K562 (cell line): ENCODE data around the gene OSCP1. TPM values are rescaled to one million over a fixed set of nuclear protein-coding genes. Genes with fewer than 3 reads are reported as not detected.

Experiments
- ILF3 ChIP-seq: fragments of 450-650 bp; IDR thresholded peaks from 2 replicates; pipeline ENCODE4 v1.6.1; 2018; ENCODE audit warnings: antibody characterized with exemption, mild to moderate bottlenecking, moderate library complexity, borderline replicate concordance
- KLF13 ChIP-seq: fragments of 450-650 bp; IDR thresholded peaks from 2 replicates; pipeline ENCODE4 v1.6.1; 2016; ENCODE audit warnings: missing genetic modification characterization, low read depth, mild to moderate bottlenecking, missing compliant biosample characterization, moderate library complexity, borderline replicate concordance
- MCM7 ChIP-seq, 2 experiments: fragments of 450-650 bp; IDR thresholded peaks; 2 replicates each; pipeline ENCODE4 v1.6.1; 2016 to 2018
- MYC ChIP-seq, 2 experiments: fragments of 250-450 bp in 1 of 2; sonication (Bioruptor Pico) in 1 of 2; IDR thresholded peaks; 2 replicates each; pipeline versions ENCODE4 v1.5.1 to v1.6.1; 2012 to 2021; ENCODE audit warnings: low read depth in 2 of 2, borderline replicate concordance in 1 of 2, improper control_type of control experiment in 1 of 2, low read length in 1 of 2, mild to moderate bottlenecking in 1 of 2, moderate library complexity in 1 of 2
- POLR2A ChIP-seq: fragments of 450-650 bp; conservative IDR thresholded peaks from 2 replicates; pipeline ENCODE4 v1.6.1; 2016
- RBFOX2 ChIP-seq: fragments of 200-400 bp; formaldehyde crosslinking; IDR thresholded peaks from 2 replicates; pipeline ENCODE4 v1.6.1; 2017; ENCODE audit warnings: low read depth, mild to moderate bottlenecking, low read length, moderate library complexity
- polyA plus RNA-seq, 8 experiments: library from polyadenylated mRNA; depleted of rRNA in 4 of 8; stranded (reverse) in 5 of 8; unstranded in 3 of 8; fragments of >200 nt; fragmentation: Nextera tagmentation in 2 of 8; fragmentation: Illumina TruSeq in 1 of 8; extraction: Ambion mirVana in 2 of 8; extraction: Trizol in 1 of 8; gene quantifications; 2 replicates each; pipeline versions ENCODE4 v1.2.1 to v1.2.3, GENCODE V29; 2011 to 2014; ENCODE audit warnings: inconsistent platforms in 1 of 8, missing spikeins in 1 of 8
- small RNA-seq: library from RNA; depleted of rRNA; stranded (forward); fragments of <200 nt; gene quantifications from one replicate; pipeline ENCODE3, GENCODE V24; 2014
- total RNA-seq, 7 experiments: library from RNA; depleted of rRNA in 6 of 7; stranded (reverse); fragments of >200 nt in 6 of 7; fragmentation: Illumina TruSeq in 2 of 7; extraction: Trizol in 2 of 7; gene quantifications; 2 replicates each; pipeline versions ENCODE4 v1.2.1 to v1.2.3, GENCODE V29; 2011 to 2021; ENCODE audit warnings: low replicate concordance in 1 of 7
- TF ChIP-seq, protein P1 (sequence below): sonication (generic); formaldehyde crosslinking; IDR thresholded peaks from 2 replicates; pipeline ENCODE4 v1.8.1; 2022; ENCODE audit warnings: missing genetic modification reagents
- TF ChIP-seq, protein P2 (sequence below): fragments of 450-650 bp; formaldehyde crosslinking; IDR thresholded peaks from 2 replicates; pipeline ENCODE4 v1.4.0; 2020; ENCODE audit warnings: mild to moderate bottlenecking, moderate library complexity

OSCP1 gene
- total and polyA plus RNA-seq, 9 of the 15 experiments (the other 6 are each of a cell fraction or from before 2014, with no cell fraction given): 0.15 to 0.40 (median 0.33) TPM; not detected in 5

DNA sequence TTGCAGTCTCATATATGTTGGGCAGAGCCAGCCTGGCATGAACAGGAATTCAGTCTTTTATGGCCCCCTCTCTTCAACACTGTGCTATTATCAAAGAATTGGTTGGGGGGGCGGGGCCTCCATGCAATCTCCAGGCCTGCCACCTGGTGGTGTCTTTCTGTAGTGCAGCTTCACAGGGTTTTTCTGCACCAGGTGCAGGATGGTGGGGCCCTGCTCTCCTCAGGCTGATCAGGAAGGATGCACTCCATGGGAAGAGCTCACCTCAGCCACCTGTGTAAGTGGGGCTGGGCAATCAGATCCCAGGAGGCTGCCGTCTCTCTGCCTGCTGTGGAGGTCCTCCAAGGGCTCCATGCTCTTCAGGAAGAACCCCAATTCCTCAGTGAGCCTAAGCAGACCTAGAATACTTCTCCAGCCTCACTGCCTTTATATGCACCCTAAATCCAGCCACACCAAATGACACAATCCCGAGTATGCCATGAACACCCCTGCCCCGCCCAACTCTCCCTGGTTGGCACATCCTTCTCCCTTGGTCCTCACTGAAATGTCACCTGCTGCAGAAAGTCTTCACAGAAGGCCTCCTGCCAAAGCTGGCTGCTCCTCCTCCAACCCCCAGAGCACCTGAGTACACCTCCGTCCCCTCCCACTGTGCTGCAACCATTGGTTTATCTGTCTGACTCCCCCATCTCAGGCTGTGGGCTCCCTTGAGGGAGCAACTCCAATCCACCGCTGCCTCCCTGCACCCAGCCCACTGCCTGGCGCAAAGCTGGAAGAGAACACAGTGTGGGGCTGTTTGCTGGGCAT lies 81.0 kb downstream of the OSCP1 start (continued):
- TF ChIP-seq, protein P1, sequence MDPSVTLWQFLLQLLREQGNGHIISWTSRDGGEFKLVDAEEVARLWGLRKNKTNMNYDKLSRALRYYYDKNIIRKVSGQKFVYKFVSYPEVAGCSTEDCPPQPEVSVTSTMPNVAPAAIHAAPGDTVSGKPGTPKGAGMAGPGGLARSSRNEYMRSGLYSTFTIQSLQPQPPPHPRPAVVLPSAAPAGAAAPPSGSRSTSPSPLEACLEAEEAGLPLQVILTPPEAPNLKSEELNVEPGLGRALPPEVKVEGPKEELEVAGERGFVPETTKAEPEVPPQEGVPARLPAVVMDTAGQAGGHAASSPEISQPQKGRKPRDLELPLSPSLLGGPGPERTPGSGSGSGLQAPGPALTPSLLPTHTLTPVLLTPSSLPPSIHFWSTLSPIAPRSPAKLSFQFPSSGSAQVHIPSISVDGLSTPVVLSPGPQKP (CRISPR knock-in tag): no peak
- TF ChIP-seq, protein P2, sequence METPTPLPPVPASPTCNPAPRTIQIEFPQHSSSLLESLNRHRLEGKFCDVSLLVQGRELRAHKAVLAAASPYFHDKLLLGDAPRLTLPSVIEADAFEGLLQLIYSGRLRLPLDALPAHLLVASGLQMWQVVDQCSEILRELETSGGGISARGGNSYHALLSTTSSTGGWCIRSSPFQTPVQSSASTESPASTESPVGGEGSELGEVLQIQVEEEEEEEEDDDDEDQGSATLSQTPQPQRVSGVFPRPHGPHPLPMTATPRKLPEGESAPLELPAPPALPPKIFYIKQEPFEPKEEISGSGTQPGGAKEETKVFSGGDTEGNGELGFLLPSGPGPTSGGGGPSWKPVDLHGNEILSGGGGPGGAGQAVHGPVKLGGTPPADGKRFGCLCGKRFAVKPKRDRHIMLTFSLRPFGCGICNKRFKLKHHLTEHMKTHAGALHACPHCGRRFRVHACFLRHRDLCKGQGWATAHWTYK (CRISPR knock-in tag): 0 out of 2 replicates have a peak, but pooled peaks have one; percentile 55
- peak; percentile 86 for TF ChIP-seq KLF13 (tag)
- no peak for TF ChIP-seq MCM7 (IDR thresholded peaks at IDR 0.05)
- 0 out of 2 replicates have a peak, but pooled peaks have one; percentile 5 for TF ChIP-seq RBFOX2
- TF ChIP-seq ILF3: peak; percentile 36; the same call in 1 of the 2 replicates
- TF ChIP-seq POLR2A: 0 out of 2 replicates have a peak, but pooled peaks have one; percentile 11
- 0 out of 2 replicates have a peak, but pooled peaks have one; percentile 21 for TF ChIP-seq MYC (IDR thresholded peaks at IDR 0.05; ENCODE audit: low read depth, low read length)
- no peak for TF ChIP-seq MYC (CRISPR knock-in tag; IDR thresholded peaks at IDR 0.05; ENCODE audit: borderline replicate concordance, low read depth)

Small RNA genes lying within 50 kb of the gene (small RNA-seq; reads per million reads assigned to genes)
- gene RNU4-27P: not detected
- not detected for gene SNORA63C

Other genes starting within 250 kb of the OSCP1 start
- 67.9 and 70.5 TPM in 2 replicates for gene THRAP3, start 226.0 kb downstream of the OSCP1 start, total RNA-seq (2014; rRNA removed)
- 100 and 118 TPM in 2 replicates for gene THRAP3, start 226.0 kb downstream of the OSCP1 start, total RNA-seq (2014; rRNA removed; fragmentation: Illumina TruSeq; extraction: Trizol)
- gene THRAP3, start 226.0 kb downstream of the OSCP1 start, total RNA-seq (2015; rRNA removed; fragmentation: Illumina TruSeq; extraction: Trizol): 125 and 128 TPM in 2 replicates
- gene THRAP3, start 226.0 kb downstream of the OSCP1 start, total RNA-seq (2021): 107 and 123 TPM in 2 replicates
- 101 and 113 TPM in 2 replicates for gene THRAP3, start 226.0 kb downstream of the OSCP1 start, polyA plus RNA-seq (2011; rRNA removed)
- gene THRAP3, start 226.0 kb downstream of the OSCP1 start, polyA plus RNA-seq (2014; fragmentation: Illumina TruSeq; extraction: Trizol): 133 TPM in 2 replicates
- gene THRAP3, start 226.0 kb downstream of the OSCP1 start, polyA plus RNA-seq (2014; fragmentation: Nextera tagmentation; extraction: Ambion mirVana): 100 to 1,000 TPM in 1 of 2 experiments, 10 to 100 TPM in 1; 66.2 to 135 TPM
- 76.9 and 99.0 TPM in 2 replicates for gene THRAP3, start 226.0 kb downstream of the OSCP1 start, polyA plus RNA-seq (2014; rRNA removed)
- 1.4 and 3.0 TPM in 2 replicates for gene SH3D21, start 144.1 kb downstream of the OSCP1 start, total RNA-seq (2014; rRNA removed)
- gene SH3D21, start 144.1 kb downstream of the OSCP1 start, total RNA-seq (2014; rRNA removed; fragmentation: Illumina TruSeq; extraction: Trizol): 0.89 and 1.1 TPM in 2 replicates
- gene SH3D21, start 144.1 kb downstream of the OSCP1 start, total RNA-seq (2015; rRNA removed; fragmentation: Illumina TruSeq; extraction: Trizol): 1.7 and 1.8 TPM in 2 replicates
- 3.0 and 4.3 TPM in 2 replicates for gene SH3D21, start 144.1 kb downstream of the OSCP1 start, total RNA-seq (2021)
- gene SH3D21, start 144.1 kb downstream of the OSCP1 start, polyA plus RNA-seq (2011; rRNA removed): 2.7 and 5.6 TPM in 2 replicates
- gene SH3D21, start 144.1 kb downstream of the OSCP1 start, polyA plus RNA-seq (2014; fragmentation: Illumina TruSeq; extraction: Trizol): 3.0 and 4.5 TPM in 2 replicates
- gene SH3D21, start 144.1 kb downstream of the OSCP1 start, polyA plus RNA-seq (2014; fragmentation: Nextera tagmentation; extraction: Ambion mirVana): under 1 TPM; 0.01 to 0.07 TPM
- 3.3 and 4.7 TPM in 2 replicates for gene SH3D21, start 144.1 kb downstream of the OSCP1 start, polyA plus RNA-seq (2014; rRNA removed)
- gene EVA1B, start 126.8 kb downstream of the OSCP1 start, total RNA-seq (2014; rRNA removed): 61.5 and 65.7 TPM in 2 replicates
- gene EVA1B, start 126.8 kb downstream of the OSCP1 start, total RNA-seq (2014; rRNA removed; fragmentation: Illumina TruSeq; extraction: Trizol): 0.29 and 0.44 TPM in 2 replicates
- gene EVA1B, start 126.8 kb downstream of the OSCP1 start, total RNA-seq (2015; rRNA removed; fragmentation: Illumina TruSeq; extraction: Trizol): 4.6 and 5.9 TPM in 2 replicates
- 27.2 and 27.8 TPM in 2 replicates for gene EVA1B, start 126.8 kb downstream of the OSCP1 start, total RNA-seq (2021)
- gene EVA1B, start 126.8 kb downstream of the OSCP1 start, polyA plus RNA-seq (2011; rRNA removed): 2.4 and 5.3 TPM in 2 replicates
- 0.68 and 2.1 TPM in 2 replicates for gene EVA1B, start 126.8 kb downstream of the OSCP1 start, polyA plus RNA-seq (2014; fragmentation: Illumina TruSeq; extraction: Trizol)
- gene EVA1B, start 126.8 kb downstream of the OSCP1 start, polyA plus RNA-seq (2014; fragmentation: Nextera tagmentation; extraction: Ambion mirVana): under 1 TPM; 0.08 to 0.13 TPM
- 39.1 and 41.3 TPM in 2 replicates for gene EVA1B, start 126.8 kb downstream of the OSCP1 start, polyA plus RNA-seq (2014; rRNA removed)
- gene STK40, start 64.5 kb downstream of the OSCP1 start, total RNA-seq (2014; rRNA removed): 39.1 and 55.1 TPM in 2 replicates
- 18.5 and 22.8 TPM in 2 replicates for gene STK40, start 64.5 kb downstream of the OSCP1 start, total RNA-seq (2014; rRNA removed; fragmentation: Illumina TruSeq; extraction: Trizol)
- 27.1 and 27.6 TPM in 2 replicates for gene STK40, start 64.5 kb downstream of the OSCP1 start, total RNA-seq (2015; rRNA removed; fragmentation: Illumina TruSeq; extraction: Trizol)
- gene STK40, start 64.5 kb downstream of the OSCP1 start, total RNA-seq (2021): 90.1 and 94.3 TPM in 2 replicates
- gene STK40, start 64.5 kb downstream of the OSCP1 start, polyA plus RNA-seq (2011; rRNA removed): 57.8 and 73.8 TPM in 2 replicates
- 62.9 and 78.0 TPM in 2 replicates for gene STK40, start 64.5 kb downstream of the OSCP1 start, polyA plus RNA-seq (2014; fragmentation: Illumina TruSeq; extraction: Trizol)
- gene STK40, start 64.5 kb downstream of the OSCP1 start, polyA plus RNA-seq (2014; fragmentation: Nextera tagmentation; extraction: Ambion mirVana): 1 to 10 TPM in 1 of 2 experiments, under 1 TPM in 1; 0.69 to 1.7 TPM
- gene STK40, start 64.5 kb downstream of the OSCP1 start, polyA plus RNA-seq (2014; rRNA removed): 59.0 and 63.1 TPM in 2 replicates
- gene LSM10, start 52.5 kb downstream of the OSCP1 start, total RNA-seq (2014; rRNA removed): 68.9 and 94.6 TPM in 2 replicates
- gene LSM10, start 52.5 kb downstream of the OSCP1 start, total RNA-seq (2014; rRNA removed; fragmentation: Illumina TruSeq; extraction: Trizol): 9.8 and 13.2 TPM in 2 replicates
- gene LSM10, start 52.5 kb downstream of the OSCP1 start, total RNA-seq (2015; rRNA removed; fragmentation: Illumina TruSeq; extraction: Trizol): 21.8 and 23.3 TPM in 2 replicates
- gene LSM10, start 52.5 kb downstream of the OSCP1 start, total RNA-seq (2021): 85.7 and 88.0 TPM in 2 replicates
- gene LSM10, start 52.5 kb downstream of the OSCP1 start, polyA plus RNA-seq (2011; rRNA removed): 91.4 and 95.2 TPM in 2 replicates
- 122 and 153 TPM in 2 replicates for gene LSM10, start 52.5 kb downstream of the OSCP1 start, polyA plus RNA-seq (2014; fragmentation: Illumina TruSeq; extraction: Trizol)
- gene LSM10, start 52.5 kb downstream of the OSCP1 start, polyA plus RNA-seq (2014; fragmentation: Nextera tagmentation; extraction: Ambion mirVana): 10 to 100 TPM; 34.8 to 56.9 TPM
- 146 and 168 TPM in 2 replicates for gene LSM10, start 52.5 kb downstream of the OSCP1 start, polyA plus RNA-seq (2014; rRNA removed)
- 209 and 251 TPM in 2 replicates for gene MRPS15, start 13.9 kb upstream of the OSCP1 start, total RNA-seq (2014; rRNA removed)
- gene MRPS15, start 13.9 kb upstream of the OSCP1 start, total RNA-seq (2014; rRNA removed; fragmentation: Illumina TruSeq; extraction: Trizol): 156 and 166 TPM in 2 replicates
- gene MRPS15, start 13.9 kb upstream of the OSCP1 start, total RNA-seq (2015; rRNA removed; fragmentation: Illumina TruSeq; extraction: Trizol): 148 and 156 TPM in 2 replicates
- gene MRPS15, start 13.9 kb upstream of the OSCP1 start, total RNA-seq (2021): 144 and 164 TPM in 2 replicates
- gene MRPS15, start 13.9 kb upstream of the OSCP1 start, polyA plus RNA-seq (2011; rRNA removed): 119 and 149 TPM in 2 replicates
- gene MRPS15, start 13.9 kb upstream of the OSCP1 start, polyA plus RNA-seq (2014; fragmentation: Illumina TruSeq; extraction: Trizol): 223 and 237 TPM in 2 replicates
- gene MRPS15, start 13.9 kb upstream of the OSCP1 start, polyA plus RNA-seq (2014; fragmentation: Nextera tagmentation; extraction: Ambion mirVana): 100 to 1,000 TPM in 1 of 2 experiments, 10 to 100 TPM in 1; 62.9 to 107 TPM
- 250 and 286 TPM in 2 replicates for gene MRPS15, start 13.9 kb upstream of the OSCP1 start, polyA plus RNA-seq (2014; rRNA removed)
- gene CSF3R, start 32.5 kb upstream of the OSCP1 start, total RNA-seq (2014; rRNA removed): 0.32 and 0.78 TPM in 2 replicates
- gene CSF3R, start 32.5 kb upstream of the OSCP1 start, total RNA-seq (2014; rRNA removed; fragmentation: Illumina TruSeq; extraction: Trizol): 0.03 and 0.22 TPM in 2 replicates
- 0.54 and 0.79 TPM in 2 replicates for gene CSF3R, start 32.5 kb upstream of the OSCP1 start, total RNA-seq (2015; rRNA removed; fragmentation: Illumina TruSeq; extraction: Trizol)
- 0.25 and 0.71 TPM in 2 replicates for gene CSF3R, start 32.5 kb upstream of the OSCP1 start, total RNA-seq (2021)
- gene CSF3R, start 32.5 kb upstream of the OSCP1 start, polyA plus RNA-seq (2011; rRNA removed): 0.21 and 0.57 TPM in 2 replicates
- 0.40 and 0.48 TPM in 2 replicates for gene CSF3R, start 32.5 kb upstream of the OSCP1 start, polyA plus RNA-seq (2014; fragmentation: Illumina TruSeq; extraction: Trizol)
- gene CSF3R, start 32.5 kb upstream of the OSCP1 start, polyA plus RNA-seq (2014; fragmentation: Nextera tagmentation; extraction: Ambion mirVana): under 1 TPM in 1 of 2 experiments, not detected in 1; 0.21 TPM
- gene CSF3R, start 32.5 kb upstream of the OSCP1 start, polyA plus RNA-seq (2014; rRNA removed): 0.50 and 0.86 TPM in 2 replicates